IMR-90 (cell line): ENCODE measurements around the gene SNTN. TPM values are rescaled to one million over a fixed set of nuclear protein-coding genes. Genes with fewer than 3 reads are reported as not detected.

Source experiments
- ATAC-seq: fragments of 200-7000 bp; cut with Tn5 transposase; 2 replicates; pipeline ENCODE4 v1.9.1; 2020; ENCODE audit warnings: low read depth, mild to moderate bottlenecking, moderate library complexity
- BruUV-seq: library from RNA; stranded (reverse); fragments of 400-500 nt; replicated peaks from 2 replicates; lab custom pipeline; 2021; lab: Mats Ljungman, UMichigan
- CTCF ChIA-PET: fragments of 300-600 bp; formaldehyde crosslinking; extraction: SDS; loops from one replicate; lab custom pipeline; 2021; ENCODE audit warnings: antibody characterized with exemption; lab: Yijun Ruan, JAX
- POLR2A ChIA-PET: fragments of 300-600 bp; sonication (Branson Sonifier 250); formaldehyde crosslinking; loops from one replicate; lab custom pipeline; 2022; ENCODE audit warnings: antibody characterized with exemption; ENCODE audit not compliant: unreplicated experiment; lab: Charles Lee
- DNase-seq: peaks from one replicate; pipeline ENCODE4 v3.0.0; 2013
- H2AFZ ChIP-seq: replicated peaks from 2 replicates; pipeline ENCODE3; 2013; ENCODE audit warnings: low read length, mild to moderate bottlenecking; ENCODE audit not compliant: poor library complexity
- H2AK5ac ChIP-seq: 2 replicates; pipeline ENCODE4 v1.6.1; 2013; ENCODE audit warnings: low read depth, low read length, inconsistent platforms
- H2AK9ac ChIP-seq: replicated peaks from 2 replicates; pipeline ENCODE3; 2013; ENCODE audit warnings: mild to moderate bottlenecking, low read depth, low read length, moderate library complexity; ENCODE audit not compliant: poor library complexity
- H2BK120ac ChIP-seq: 2 replicates; pipeline ENCODE4 v1.6.1; 2013; ENCODE audit warnings: low read depth, low read length, inconsistent platforms
- H2BK15ac ChIP-seq: 3 replicates; pipeline ENCODE4 v1.6.1; 2013; ENCODE audit warnings: low read depth, low read length, inconsistent platforms
- H2BK20ac ChIP-seq: 2 replicates; pipeline ENCODE4 v1.6.1; 2013; ENCODE audit warnings: low read depth, mild to moderate bottlenecking, inconsistent platforms, low read length, moderate library complexity
- H2BK5ac ChIP-seq: 2 replicates; pipeline ENCODE4 v1.6.1; 2013; ENCODE audit warnings: mild to moderate bottlenecking, low read depth, low read length, inconsistent platforms; ENCODE audit not compliant: poor library complexity, severe bottlenecking
- H3K14ac ChIP-seq: replicated peaks from 2 replicates; pipeline ENCODE4 v1.6.1; 2013; ENCODE audit warnings: low read depth, low read length, inconsistent platforms
- H3K18ac ChIP-seq: 2 replicates; pipeline ENCODE4 v1.6.1; 2013; ENCODE audit warnings: low read depth, low read length, control low read depth
- H3K23ac ChIP-seq: 2 replicates; pipeline ENCODE4 v1.6.1; 2013; ENCODE audit warnings: low read depth, low read length, inconsistent platforms
- H3K27ac ChIP-seq: 2 replicates; pipeline ENCODE4 v1.5.1; 2013; ENCODE audit warnings: mild to moderate bottlenecking, control low read depth, low read length; ENCODE audit not compliant: insufficient read depth
- H3K27me3 ChIP-seq: 2 replicates; pipeline ENCODE4 v1.6.1; 2013; ENCODE audit warnings: low read length; ENCODE audit not compliant: control insufficient read depth, insufficient read depth
- H3K36me3 ChIP-seq: 2 replicates; pipeline ENCODE4 v1.6.1; 2013; ENCODE audit warnings: low read length, mixed read lengths; ENCODE audit not compliant: control insufficient read depth, insufficient read depth
- H3K4ac ChIP-seq: 2 replicates; pipeline ENCODE4 v1.6.1; 2013; ENCODE audit warnings: low read depth, low read length, inconsistent platforms
- H3K4me1 ChIP-seq: 2 replicates; pipeline ENCODE4 v1.6.1; 2013; ENCODE audit warnings: low read length, mixed read lengths; ENCODE audit not compliant: control insufficient read depth, insufficient read depth
- H3K4me2 ChIP-seq: 2 replicates; pipeline ENCODE4 v1.6.1; 2013; ENCODE audit warnings: low read depth, mild to moderate bottlenecking, control low read depth, low read length, moderate library complexity
- H3K4me3 ChIP-seq: 2 replicates; pipeline ENCODE4 v1.5.1; 2013; ENCODE audit warnings: low read depth, mild to moderate bottlenecking, control low read depth, low read length, moderate library complexity; ENCODE audit not compliant: insufficient read depth
- H3K56ac ChIP-seq: 2 replicates; pipeline ENCODE4 v1.6.1; 2013; ENCODE audit warnings: low read length, inconsistent platforms; ENCODE audit not compliant: insufficient read depth; ENCODE audit errors: extremely low read depth
- H3K79me1 ChIP-seq, 2 experiments: 2 replicates each; pipeline ENCODE4 v1.6.1; 2013; ENCODE audit warnings: low read length in 2 of 2, inconsistent platforms in 1 of 2, low read depth in 1 of 2
- H3K9ac ChIP-seq: 2 replicates; pipeline ENCODE4 v1.6.1; 2013; ENCODE audit warnings: low read depth, low read length, control low read depth
- H3K9me1 ChIP-seq: 2 replicates; pipeline ENCODE4 v1.6.1; 2013; ENCODE audit warnings: low read length, inconsistent platforms; ENCODE audit not compliant: insufficient read depth
- H3K9me3 ChIP-seq: 2 replicates; pipeline ENCODE4 v1.6.1; 2013; ENCODE audit warnings: low read length; ENCODE audit not compliant: control insufficient read depth, insufficient read depth
- H4K20me1 ChIP-seq: 2 replicates; pipeline ENCODE4 v1.6.1; 2013; ENCODE audit warnings: low read length, inconsistent platforms; ENCODE audit not compliant: insufficient read depth
- H4K5ac ChIP-seq: 2 replicates; pipeline ENCODE4 v1.6.1; 2013; ENCODE audit warnings: mild to moderate bottlenecking, low read depth, low read length, control low read depth
- H4K8ac ChIP-seq, 2 experiments: 2 replicates each; pipeline ENCODE4 v1.6.1; 2013; ENCODE audit warnings: low read depth in 2 of 2, low read length in 2 of 2, control low read depth in 1 of 2, inconsistent platforms in 1 of 2
- H4K91ac ChIP-seq: 2 replicates; pipeline ENCODE4 v1.6.1; 2013; ENCODE audit warnings: low read depth, low read length, inconsistent platforms; ENCODE audit not compliant: insufficient read depth
- BHLHE40 ChIP-seq: fragments of 150-350 bp; IDR thresholded peaks from 2 replicates; pipeline ENCODE4 v1.6.1; 2016; ENCODE audit warnings: mild to moderate bottlenecking, low read depth, low read length
- CTCF ChIP-seq: conservative IDR thresholded peaks from 2 replicates; pipeline ENCODE4 v1.5.1; 2012; ENCODE audit warnings: mild to moderate bottlenecking, low read depth, low read length, improper control_type of control experiment
- ELK1 ChIP-seq: fragments of 150-350 bp; IDR thresholded peaks from 2 replicates; pipeline ENCODE4 v1.6.1; 2016; ENCODE audit warnings: low read depth, mild to moderate bottlenecking, low read length, moderate library complexity, borderline replicate concordance
- RAD21 ChIP-seq: IDR thresholded peaks from 2 replicates; pipeline ENCODE4 v1.6.1; 2012; ENCODE audit warnings: low read length, improper control_type of control experiment
- RCOR1 ChIP-seq: IDR thresholded peaks from 2 replicates; pipeline ENCODE4 v1.6.1; 2012; ENCODE audit warnings: mild to moderate bottlenecking, low read length, improper control_type of control experiment; ENCODE audit not compliant: insufficient replicate concordance
- RFX5 ChIP-seq: IDR thresholded peaks from 2 replicates; pipeline ENCODE4 v1.8.0; 2012; ENCODE audit warnings: low read depth, mild to moderate bottlenecking, low read length, moderate library complexity
- SMC3 ChIP-seq: fragments of 150-350 bp; IDR thresholded peaks from 2 replicates; pipeline ENCODE4 v1.6.1; 2016; ENCODE audit warnings: low read depth, mild to moderate bottlenecking, antibody characterized with exemption, low read length, moderate library complexity
- USF2 ChIP-seq: fragments of 150-350 bp; IDR thresholded peaks from 2 replicates; pipeline ENCODE4 v1.6.1; 2017; ENCODE audit warnings: mild to moderate bottlenecking, antibody characterized with exemption, low read length, low read depth
- WGBS, 2 experiments: methylation state at CpG; one replicate each; pipeline versions ENCODE4 v1.1.5 to v1.1.7; 2013; ENCODE audit warnings: missing lambda C conversion rate in 2 of 2; ENCODE audit not compliant: insufficient read length in 1 of 2; ENCODE audit errors: extremely low coverage in 2 of 2; 5-methylcytosine and 5-hydroxymethylcytosine counted together
- dilution Hi-C: fragments of 300-500 bp; cut with HindIII; formaldehyde crosslinking; loops from one replicate; pipeline ENCODE4 v1.14.3; 2018; ENCODE audit warnings: low sequenced_read_pairs; ENCODE audit not compliant: unreplicated experiment
- in situ Hi-C: fragments of 300-500 bp; cut with MboI; formaldehyde crosslinking; loops from 3 replicates; pipeline ENCODE4 v1.14.3; 2019; ENCODE audit warnings: low sequenced_read_pairs, inconsistent platforms, mixed read lengths
- intact Hi-C: fragments of 100-400 bp; cut with micrococcal nuclease; formaldehyde crosslinking; loops from 2 replicates; pipeline ENCODE4 v1.10.0; 2022
- polyA plus RNA-seq, 3 experiments: library from polyadenylated mRNA; depleted of rRNA; stranded (reverse); fragments of >200 nt; gene quantifications; 2 replicates each; pipeline ENCODE4 v1.2.3, GENCODE V29; 2012; ENCODE audit warnings: low replicate concordance in 1 of 3
- total RNA-seq: library from RNA; depleted of rRNA; stranded (reverse); fragments of >200 nt; gene quantifications from 2 replicates; pipeline ENCODE4 v1.2.3, GENCODE V29; 2012

The SNTN gene
- total and polyA plus RNA-seq, 2 of the 4 experiments (the other 2 are of a cell fraction) = not detected

- TF ChIP-seq RCOR1 = no peak
- no peak for TF ChIP-seq RAD21
- TF ChIP-seq SMC3 = no peak
- no peak for TF ChIP-seq RFX5
- no peak for TF ChIP-seq USF2
- no peak for TF ChIP-seq ELK1
- no peak for TF ChIP-seq BHLHE40
- TF ChIP-seq CTCF = no peak
- Histone ChIP-seq H2AK5ac (no peak overlapping the region), H3K79me1 (no peaks in the 10 kb centered on the region), H3K18ac (no peak overlapping the region), H3K23ac (no peak overlapping the region), H3K4me2 (no peak overlapping the region), H4K5ac (no peak overlapping the region), H2AFZ (no peak overlapping the region), H3K36me3 (no peaks in the 10 kb centered on the region), H3K9me3 (no peaks in the 10 kb centered on the region), H2BK15ac (no peak overlapping the region), H3K4me1 (no peaks in the 10 kb centered on the region), H3K14ac (no peak overlapping the region), H3K4ac (no peak overlapping the region), H3K27me3 (no peaks in the 10 kb centered on the region; the same call in 1 of the 2 replicates), H4K8ac (no peak overlapping the region), H3K9ac (no peak overlapping the region), H3K9me1 (no peaks in the 10 kb centered on the region), H2BK120ac (no peak overlapping the region), H2BK5ac (no peak overlapping the region), H4K91ac (no peak overlapping the region), H3K56ac (no peak overlapping the region), H3K4me3 (no peak overlapping the region), H3K27ac (no peak overlapping the region), H4K20me1 (no peaks in the 10 kb centered on the region), H2BK20ac (no peak overlapping the region), H2AK9ac (no peak overlapping the region)
- POLR2A ChIA-PET = no interaction called here
- 29% methylated on average over 1 of the region's 6 CpGs; no CpG with 5 or more reads in 1 of the 2 experiments for WGBS, 2 experiments
- ATAC-seq (no peak), DNase-seq (no peak)
- CTCF ChIA-PET = interaction anchor here (0.9 kb wide), 1 partner anchor 125 kb away, joined by 3 read pairs; no protein-coding TSS in a partner anchor
- in situ Hi-C loops (no loop called here), dilution Hi-C loops (no loop called here), intact Hi-C loops (no loop called here)
- BruUV-seq = no TSS peak
Measured at GRCh38 chr3:63684081-63684480, 31.6 kb downstream of the SNTN start.
